GM18511 (cell line): ENCODE data around the gene DPF3.

Experiments used
- ATAC-seq: cut with Tn5 transposase; IDR thresholded peaks from one replicate; pipeline ENCODE4 v1.9.1; 2021; ENCODE audit warnings: mild to moderate bottlenecking, moderate library complexity; ENCODE audit not compliant: unreplicated experiment

Gene DPF3

DNA sequence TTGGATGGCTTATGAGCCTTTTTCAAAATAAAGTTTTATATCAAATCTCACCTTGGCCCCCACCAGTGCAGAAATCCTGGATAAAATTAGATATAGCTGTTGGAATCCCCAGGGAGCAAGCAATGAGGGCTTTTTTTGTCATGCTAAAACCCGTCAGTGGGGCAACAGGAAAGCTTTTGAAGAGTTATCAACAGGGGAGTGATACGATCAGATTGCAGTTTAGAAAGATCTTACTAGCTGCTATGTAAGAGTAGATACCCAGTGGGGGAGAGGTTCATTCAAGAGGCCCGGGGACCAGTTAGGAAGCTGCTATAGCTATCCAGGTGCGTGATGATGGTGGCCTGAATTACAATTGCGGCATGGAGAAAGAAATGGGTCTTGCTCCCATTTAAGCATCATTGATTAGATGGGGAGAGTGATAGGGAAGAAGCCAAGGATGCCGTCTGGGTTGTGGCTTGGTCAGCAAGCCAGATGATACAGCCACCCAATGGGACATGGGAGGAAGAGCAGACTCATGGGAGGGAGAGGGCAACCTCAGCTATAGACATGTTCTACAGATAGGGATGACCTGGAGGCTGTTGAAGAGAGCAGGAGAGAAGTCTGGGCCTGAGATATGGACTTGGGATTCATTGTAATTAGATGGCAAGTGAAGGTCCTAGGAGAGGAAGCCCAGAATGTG, 272.4 kb downstream of the DPF3 start:
- no peak for ATAC-seq

GRCh38 chr14:72619881-72620280, 274.0 kb downstream of the DPF3 start:
- no peak for ATAC-seq

DNA sequence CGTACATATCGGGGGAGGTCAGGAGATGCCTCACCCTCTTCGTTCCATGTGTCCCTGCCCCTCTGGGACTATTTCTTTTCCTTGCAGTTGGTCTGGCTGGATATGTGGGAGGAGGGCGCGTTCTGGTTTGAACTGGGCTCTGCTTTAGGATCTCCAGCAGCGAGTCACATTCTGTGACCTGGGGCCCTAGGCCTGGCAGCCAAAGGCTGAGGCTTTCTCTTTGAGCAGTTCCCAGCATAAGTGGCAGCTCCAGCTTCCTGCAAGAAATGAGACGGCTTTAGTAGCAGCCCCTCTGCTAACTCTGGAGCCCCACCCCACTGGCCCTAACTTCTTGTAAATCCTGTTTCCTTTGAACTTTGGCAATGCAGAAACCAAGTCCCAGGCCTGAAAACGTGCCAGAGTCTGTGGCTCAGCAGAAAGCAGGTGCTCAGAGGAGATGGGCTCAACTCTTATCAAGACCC, 274.8 kb downstream of the DPF3 start:
- no peak for ATAC-seq

GRCh38 chr14:72618424-72618823, 275.5 kb downstream of the DPF3 start:
- no peak for ATAC-seq

DNA sequence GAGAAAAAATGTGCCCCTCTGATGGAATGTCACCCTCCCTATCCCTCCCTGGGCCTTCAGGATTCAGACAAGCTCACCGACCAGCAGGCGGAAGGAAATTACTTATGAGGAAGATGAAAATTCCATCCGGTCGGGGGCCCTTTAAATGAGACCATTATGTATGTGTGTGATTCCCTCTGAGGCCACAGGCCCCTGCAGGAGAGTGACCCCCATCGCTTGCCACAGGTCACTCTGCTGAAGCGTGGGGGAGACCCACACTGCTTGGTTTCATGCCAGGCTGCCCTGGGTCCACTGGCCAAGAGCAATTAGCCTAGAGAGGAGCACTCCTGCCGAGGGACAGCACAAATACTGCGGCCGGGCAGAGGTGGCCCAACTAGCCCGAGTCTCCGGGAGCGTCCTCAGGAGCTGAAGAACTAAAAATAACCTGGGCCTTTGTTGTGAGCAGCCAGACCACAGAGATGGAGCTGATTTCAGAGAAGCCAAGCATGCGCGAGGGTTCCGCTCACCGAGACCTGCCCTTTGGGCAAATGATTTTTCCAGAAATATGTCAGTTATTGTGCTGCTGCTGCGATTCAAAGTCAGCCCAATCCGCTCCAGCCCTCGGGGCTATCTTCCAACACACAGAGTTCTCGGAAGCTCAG, 276.4 kb downstream of the DPF3 start:
- ATAC-seq: no peak

DNA sequence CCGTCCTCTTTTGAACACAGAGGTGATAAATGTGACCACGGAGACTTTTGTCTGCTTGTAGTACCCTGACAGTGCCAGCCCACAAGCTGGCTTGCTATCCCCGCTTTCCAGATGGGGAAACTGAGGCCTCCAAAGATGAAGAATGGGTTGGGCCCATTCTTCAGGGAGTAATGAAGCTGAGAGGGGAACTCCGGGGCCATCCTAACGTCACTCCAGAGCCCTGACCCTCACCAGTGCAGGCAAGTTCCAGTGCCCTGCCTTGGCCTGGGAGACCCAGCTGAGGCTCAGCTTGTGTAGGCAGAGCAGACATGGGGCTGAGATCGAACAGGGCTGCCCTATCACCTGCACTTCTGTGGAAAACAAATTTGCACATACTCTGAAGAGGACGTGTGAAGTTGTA, 277.1 kb downstream of the DPF3 start:
- no peak for ATAC-seq

- ATAC-seq: no peak
Observed at GRCh38 chr14:72616294-72616693, 277.6 kb downstream of the DPF3 start.

DNA sequence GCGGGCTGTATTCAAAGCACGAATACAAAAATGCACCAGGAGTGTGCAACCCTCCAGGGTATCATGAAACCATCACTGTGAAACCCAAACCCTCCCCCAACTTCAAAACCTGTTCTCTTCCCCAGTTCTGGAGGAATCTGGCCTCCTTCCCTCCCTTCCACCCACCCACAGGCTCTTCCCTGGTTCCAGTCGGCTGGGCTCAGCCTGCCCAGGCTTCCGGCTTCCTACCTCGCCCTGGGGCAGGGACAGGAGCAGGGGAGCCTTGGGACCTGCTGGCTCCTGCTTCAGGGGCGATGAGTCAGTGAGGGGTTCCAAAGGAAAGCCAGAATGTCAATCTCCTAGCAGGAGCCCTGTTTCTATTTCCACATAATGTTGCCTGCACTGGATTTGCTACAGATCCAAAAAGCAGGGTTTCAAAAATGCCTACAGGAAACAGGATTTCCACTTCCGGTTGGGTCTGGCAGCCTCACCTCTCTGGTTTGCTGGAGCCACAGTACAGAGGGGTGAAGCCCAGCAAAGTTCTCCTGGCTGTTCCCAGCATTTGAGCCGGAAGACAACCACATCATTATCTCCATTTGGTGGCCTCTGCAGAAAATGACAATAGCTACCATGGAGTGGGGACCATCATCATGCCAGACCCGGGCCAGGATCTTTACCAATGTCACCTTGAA, 278.3 kb downstream of the DPF3 start:
- ATAC-seq: no peak

GRCh38 chr14:72614891-72615415, 278.9 kb downstream of the DPF3 start:
- no peak for ATAC-seq

DNA sequence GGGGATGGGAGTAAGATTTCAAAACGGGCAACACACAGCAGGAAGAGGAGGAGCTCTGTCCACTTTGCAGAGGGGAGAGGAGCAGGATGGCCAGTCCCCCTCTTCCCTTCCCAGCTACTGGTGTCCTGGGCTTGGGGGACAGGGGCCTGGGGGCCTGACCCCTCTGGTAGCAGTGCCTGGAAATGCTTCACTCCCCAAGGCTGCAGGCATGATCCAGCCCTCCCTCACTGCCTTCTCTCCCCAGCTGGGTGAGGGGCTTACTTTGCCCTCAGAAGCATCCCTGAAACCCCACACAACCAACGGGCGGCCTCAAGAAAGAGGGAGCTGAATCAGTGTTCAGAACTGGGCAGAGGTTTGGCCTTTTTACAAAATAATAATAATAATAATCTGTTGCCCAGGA, 279.5 kb downstream of the DPF3 start:
- ATAC-seq: no peak

- no peak for ATAC-seq
Observed at GRCh38 chr14:72613975-72614319, 280.0 kb downstream of the DPF3 start.

DNA sequence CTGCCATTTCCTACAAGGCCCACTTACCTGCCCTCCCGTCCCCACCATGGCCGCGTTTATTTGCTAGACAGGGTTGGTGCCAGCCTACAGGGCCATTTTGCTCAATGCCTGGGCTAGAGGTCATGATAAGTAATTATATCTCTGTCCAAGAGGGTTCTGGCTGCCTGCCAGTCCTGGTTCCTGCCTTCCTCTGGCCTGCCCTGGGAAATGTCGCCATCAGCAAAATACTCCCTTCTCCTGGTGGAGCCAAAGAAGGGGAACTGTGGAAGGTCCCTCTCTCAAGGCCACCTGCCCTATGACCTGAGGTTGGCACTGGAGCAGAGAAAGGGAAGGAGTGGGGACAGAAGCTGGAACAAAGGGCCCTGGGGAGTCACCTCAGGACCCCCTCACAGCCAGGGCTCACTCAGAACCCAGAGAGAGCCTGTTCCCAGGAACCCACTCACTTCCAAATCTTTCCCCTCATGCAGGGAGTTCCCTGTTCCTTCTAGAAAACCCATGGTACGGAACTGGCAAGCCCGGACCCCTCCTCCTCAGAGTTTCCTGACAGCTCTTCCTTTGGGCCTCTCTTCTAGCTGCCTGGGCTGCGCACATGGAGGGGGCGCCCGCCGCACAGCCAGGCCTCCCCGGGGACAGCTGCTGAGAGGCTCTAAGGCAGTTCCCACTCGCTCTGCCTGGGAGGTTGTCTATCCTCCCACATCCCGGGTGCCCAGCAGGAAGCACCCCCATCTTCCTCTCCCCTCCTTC, 280.5 kb downstream of the DPF3 start:
- ATAC-seq: no peak

GRCh38 chr14:72612041-72612440, 281.9 kb downstream of the DPF3 start:
- ATAC-seq: no peak

GRCh38 chr14:72611506-72611905, 282.4 kb downstream of the DPF3 start:
- no peak for ATAC-seq

- no peak for ATAC-seq
Observed at GRCh38 chr14:72610831-72611200, 283.1 kb downstream of the DPF3 start.

- no peak for ATAC-seq
Observed at GRCh38 chr14:72610096-72610830, 283.6 kb downstream of the DPF3 start.

DNA sequence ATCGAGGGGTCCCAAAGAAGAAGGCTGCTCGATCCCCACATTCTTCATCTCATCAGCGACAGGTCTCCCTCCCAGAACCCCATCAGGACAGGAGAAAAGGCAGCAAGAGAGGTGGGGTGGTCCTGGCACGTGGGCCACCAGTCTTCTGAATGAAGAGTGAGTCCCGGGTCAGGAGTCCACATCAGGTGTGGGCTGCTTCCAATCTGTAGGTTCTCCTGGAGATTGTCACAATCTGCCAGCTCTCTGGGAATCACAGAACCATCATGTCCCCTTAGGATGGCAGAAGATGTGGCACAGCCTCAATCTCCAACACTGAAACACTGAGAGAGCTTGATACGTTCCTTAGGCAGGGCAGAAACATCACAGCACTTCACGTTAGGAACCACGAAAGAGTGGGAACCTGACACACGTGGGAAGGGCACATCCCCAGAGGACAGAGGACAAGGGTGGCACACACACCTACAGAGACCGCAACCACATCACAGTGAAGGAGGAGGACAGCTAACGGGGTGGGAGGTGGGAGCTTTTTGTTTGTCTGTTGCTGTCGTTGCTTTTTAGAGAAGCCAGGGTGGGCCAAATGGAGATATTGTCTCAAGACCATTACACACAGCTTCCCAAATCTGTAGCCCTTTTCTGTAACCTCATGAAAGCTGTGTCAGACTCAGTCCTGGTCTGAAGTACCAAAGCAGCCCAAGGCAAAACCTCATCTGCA, 284.5 kb downstream of the DPF3 start:
- no peak for ATAC-seq

GRCh38 chr14:72608391-72609204, 285.3 kb downstream of the DPF3 start:
- ATAC-seq: no peak
